ENCODE results near the gene ZNF318.

ZNF318 gene

GRCh38 chr6:43286456-43286979 lies 82.9 kb downstream of the ZNF318 start:
- TF ChIP-seq CTCF (IDR thresholded peaks at IDR 0.05; ENCODE audit: low read depth, low read length): no peak
- no peak overlapping the region for H3K4me3 ChIP-seq (ENCODE audit: low read depth, low read length)
